Mesenchymal stem cell (in vitro differentiated cells and primary cell): ENCODE measurements around the gene ARHGEF19.
"Not testable (repeated sequence)": the region's sequence is repeated elsewhere in the genome, so short reads cannot be mapped to it uniquely, and the experiment has no call there.

ENCODE experiments used
- DNase-seq: peaks from one replicate; pipeline ENCODE4 v3.0.0-alpha.2; 2013
- H2AFZ ChIP-seq: one replicate; pipeline ENCODE4 v1.6.1; 2013; ENCODE audit warnings: low read depth, mild to moderate bottlenecking, control low read depth, inconsistent platforms, low read length, moderate library complexity
- H2AK5ac ChIP-seq: 2 replicates; pipeline ENCODE4 v1.6.1; 2013; ENCODE audit warnings: low read length, moderate library complexity, mild to moderate bottlenecking, inconsistent platforms; ENCODE audit not compliant: severe bottlenecking
- H2BK120ac ChIP-seq: one replicate; pipeline ENCODE4 v1.6.1; 2013; ENCODE audit warnings: low read depth, mild to moderate bottlenecking, inconsistent platforms, low read length, moderate library complexity
- H2BK12ac ChIP-seq, 2 experiments: one replicate each; pipeline ENCODE4 v1.6.1; 2013; ENCODE audit warnings: inconsistent platforms in 2 of 2, low read length in 2 of 2, mild to moderate bottlenecking in 2 of 2, moderate library complexity in 2 of 2, control low read depth in 1 of 2
- H2BK15ac ChIP-seq: one replicate; pipeline ENCODE4 v1.6.1; 2013; ENCODE audit warnings: mild to moderate bottlenecking, low read depth, inconsistent platforms; ENCODE audit not compliant: poor library complexity, severe bottlenecking
- H2BK5ac ChIP-seq: 2 replicates; pipeline ENCODE4 v1.6.1; 2013; ENCODE audit warnings: low read depth, mild to moderate bottlenecking, low read length, control low read depth, inconsistent platforms; ENCODE audit not compliant: poor library complexity, severe bottlenecking
- H3K14ac ChIP-seq, 2 experiments: one replicate each; pipeline ENCODE4 v1.6.1; 2013; ENCODE audit warnings: inconsistent platforms in 2 of 2, low read length in 2 of 2, control low read depth in 1 of 2, mild to moderate bottlenecking in 1 of 2, moderate library complexity in 1 of 2
- H3K18ac ChIP-seq, 2 experiments: one replicate each; pipeline ENCODE4 v1.6.1; 2013; ENCODE audit warnings: inconsistent platforms in 2 of 2, low read length in 2 of 2, control low read depth in 1 of 2, low read depth in 1 of 2, mild to moderate bottlenecking in 1 of 2
- H3K23ac ChIP-seq, 2 experiments: one replicate each; pipeline ENCODE4 v1.6.1; 2013; ENCODE audit warnings: inconsistent platforms in 2 of 2, low read length in 2 of 2, mild to moderate bottlenecking in 2 of 2, moderate library complexity in 2 of 2, control low read depth in 1 of 2
- H3K27ac ChIP-seq: 2 replicates; pipeline ENCODE4 v1.5.1; 2013; ENCODE audit warnings: mild to moderate bottlenecking, moderate library complexity, low read length, control low read depth, inconsistent platforms; ENCODE audit not compliant: poor library complexity, severe bottlenecking
- H3K27me3 ChIP-seq, 2 experiments: 2 replicates each; pipeline versions ENCODE4 v1.6.1 to v1.7.0; 2013; ENCODE audit warnings: low read length in 2 of 2, mild to moderate bottlenecking in 2 of 2, moderate library complexity in 2 of 2, control low read depth in 1 of 2, inconsistent platforms in 1 of 2; ENCODE audit not compliant: control insufficient read depth in 1 of 2, insufficient read depth in 1 of 2
- H3K36me3 ChIP-seq, 2 experiments: 2 replicates each; pipeline versions ENCODE4 v1.6.1 to v1.7.0; 2013; ENCODE audit warnings: low read length in 2 of 2, control low read depth in 1 of 2, inconsistent platforms in 1 of 2, low read depth in 1 of 2, mild to moderate bottlenecking in 1 of 2; ENCODE audit not compliant: insufficient read depth in 2 of 2, control insufficient read depth in 1 of 2
- H3K4ac ChIP-seq, 2 experiments: one replicate each; pipeline ENCODE4 v1.6.1; 2013; ENCODE audit warnings: inconsistent platforms in 2 of 2, low read length in 2 of 2, mild to moderate bottlenecking in 2 of 2, moderate library complexity in 2 of 2, control low read depth in 1 of 2, low read depth in 1 of 2
- H3K4me1 ChIP-seq: 2 replicates; pipeline ENCODE4 v1.6.1; 2013; ENCODE audit warnings: low read depth, low read length, control low read depth; ENCODE audit not compliant: control insufficient read depth, insufficient read depth
- H3K4me2 ChIP-seq: 2 replicates; pipeline ENCODE4 v1.6.1; 2013; ENCODE audit warnings: low read length, mild to moderate bottlenecking, inconsistent platforms; ENCODE audit not compliant: poor library complexity, severe bottlenecking
- H3K4me3 ChIP-seq, 2 experiments: 2 replicates each; pipeline versions ENCODE4 v1.5.1 to v1.7.0; 2013; ENCODE audit warnings: low read length in 2 of 2, mild to moderate bottlenecking in 2 of 2, control low read depth in 1 of 2, low read depth in 1 of 2; ENCODE audit not compliant: insufficient read depth in 1 of 2
- H3K79me1 ChIP-seq: replicated peaks from 2 replicates; pipeline ENCODE4 v1.6.1; 2013; ENCODE audit warnings: mild to moderate bottlenecking, control low read depth, low read length, inconsistent platforms; ENCODE audit not compliant: poor library complexity, severe bottlenecking
- H3K9ac ChIP-seq: 2 replicates; pipeline ENCODE4 v1.7.0; 2013; ENCODE audit warnings: mild to moderate bottlenecking, low read length, moderate library complexity
- H3K9me3 ChIP-seq: 2 replicates; pipeline ENCODE4 v1.7.0; 2013; ENCODE audit warnings: mild to moderate bottlenecking, low read length; ENCODE audit not compliant: control insufficient read depth
- H4K8ac ChIP-seq: one replicate; pipeline ENCODE4 v1.6.1; 2013; ENCODE audit warnings: inconsistent platforms, mild to moderate bottlenecking, low read length, moderate library complexity
- H4K91ac ChIP-seq: one replicate; pipeline ENCODE4 v1.6.1; 2013; ENCODE audit warnings: mild to moderate bottlenecking, low read length, inconsistent platforms
- WGBS: methylation state at CpG from one replicate; pipeline ENCODE4 v1.1.7; 2013; ENCODE audit warnings: mixed read lengths; 5-methylcytosine and 5-hydroxymethylcytosine counted together

ARHGEF19 gene

GRCh38 chr1:16257968-16258367 lies 45.5 kb upstream of the ARHGEF19 start:
- Histone ChIP-seq H3K23ac (no peak overlapping the region), H2AK5ac (no peak overlapping the region), H2BK12ac (no peak overlapping the region), H2AFZ (no peak overlapping the region), H3K36me3 (peaks cover 15 to 37% of the 10 kb centered on the region in 2 experiments), H3K27me3 (no peaks in the 10 kb centered on the region), H4K91ac (no peak overlapping the region), H3K9ac (no peak overlapping the region), H3K4me1 (peaks cover 15% of the 10 kb centered on the region), H2BK120ac (no peak overlapping the region), H3K9me3 (no peaks in the 10 kb centered on the region), H3K27ac (no peak overlapping the region), H3K4ac (no peak overlapping the region), H3K4me3 (no peak overlapping the region), H2BK15ac (no peak overlapping the region), H3K4me2 (no peak overlapping the region), H3K79me1 (peaks cover 21% of the 10 kb centered on the region), H3K18ac (no peak overlapping the region), H4K8ac (no peak overlapping the region), H2BK5ac (no peak overlapping the region), H3K14ac (no peak overlapping the region)
- 100% methylated on average over 2 of the region's 3 CpGs for WGBS
- no peak for DNase-seq

- H2BK120ac ChIP-seq, H3K9ac ChIP-seq, DNase-seq, H2BK5ac ChIP-seq, H3K4ac ChIP-seq, H3K14ac ChIP-seq, H3K27me3 ChIP-seq, H3K4me3 ChIP-seq, H3K27ac ChIP-seq, H3K18ac ChIP-seq, H2BK12ac ChIP-seq, H3K4me2 ChIP-seq, H4K91ac ChIP-seq, H4K8ac ChIP-seq, H2AFZ ChIP-seq, H3K9me3 ChIP-seq, H2AK5ac ChIP-seq, H3K23ac ChIP-seq, H2BK15ac ChIP-seq: not testable (repeated sequence)
- H3K36me3 ChIP-seq = peaks cover 13 to 41% of the 10 kb centered on the region in 2 experiments
- H3K4me1 ChIP-seq = peaks cover 13% of the 10 kb centered on the region
- 94% methylated on average over 3 of the region's 3 CpGs for WGBS
- H3K79me1 ChIP-seq = peaks cover 18% of the 10 kb centered on the region
Measured at GRCh38 chr1:16257556-16257955, 45.1 kb upstream of the ARHGEF19 start.

GRCh38 chr1:16256478-16256877 lies 44.0 kb upstream of the ARHGEF19 start:
- H3K9me3 ChIP-seq = no peaks in the 10 kb centered on the region
- H2BK120ac ChIP-seq = no peak overlapping the region
- no peak overlapping the region for H3K23ac ChIP-seq
- no peak overlapping the region for H2BK5ac ChIP-seq
- no peak overlapping the region for H2AK5ac ChIP-seq
- no peak overlapping the region for H2BK12ac ChIP-seq
- no peak overlapping the region for H3K14ac ChIP-seq
- no peak overlapping the region for H4K8ac ChIP-seq
- no peak overlapping the region for H2BK15ac ChIP-seq
- no peak overlapping the region for H3K4me3 ChIP-seq
- no peak for DNase-seq
- peaks cover 11% of the 10 kb centered on the region for H3K4me1 ChIP-seq
- H3K9ac ChIP-seq = no peak overlapping the region
- H3K4ac ChIP-seq = no peak overlapping the region
- H3K4me2 ChIP-seq = no peak overlapping the region
- peaks cover 13% of the 10 kb centered on the region for H3K79me1 ChIP-seq
- H2AFZ ChIP-seq = no peak overlapping the region
- WGBS = 82% methylated on average over 3 of the region's 4 CpGs
- H3K36me3 ChIP-seq = peaks cover 14 to 52% of the 10 kb centered on the region in 2 experiments
- H4K91ac ChIP-seq = no peak overlapping the region
- no peak overlapping the region for H3K27ac ChIP-seq
- H3K18ac ChIP-seq = no peak overlapping the region
- no peaks in the 10 kb centered on the region for H3K27me3 ChIP-seq

GRCh38 chr1:16254263-16254928 lies 41.9 kb upstream of the ARHGEF19 start:
- Histone ChIP-seq H2BK120ac (no peak overlapping the region), H3K14ac (no peak overlapping the region), H3K9me3 (no peaks in the 10 kb centered on the region), H4K8ac (no peak overlapping the region), H2BK12ac (no peak overlapping the region), H2BK5ac (no peak overlapping the region), H2BK15ac (no peak overlapping the region), H3K18ac (no peak overlapping the region), H3K4me2 (no peak overlapping the region), H3K27me3 (no peaks in the 10 kb centered on the region), H3K4ac (no peak overlapping the region), H3K36me3 (peaks cover 23 to 63% of the 10 kb centered on the region in 2 experiments), H3K4me3 (no peak overlapping the region), H3K27ac (no peak overlapping the region), H2AFZ (no peak overlapping the region), H3K79me1 (peaks cover 20% of the 10 kb centered on the region), H4K91ac (no peak overlapping the region), H3K9ac (no peak overlapping the region), H2AK5ac (no peak overlapping the region), H3K4me1 (peaks cover 14% of the 10 kb centered on the region), H3K23ac (no peak overlapping the region)
- WGBS = 87% methylated on average over 4 of the region's 4 CpGs
- no peak for DNase-seq
